Gastroesophageal sphincter (tissue), 3 donors: ENCODE results near the gene TMTC2.

Experiments
- CTCF ChIP-seq, 4 experiments: fragments of 200-600 bp in 2 of 4; fragments of 450-650 bp in 2 of 4; sonication (generic) in 1 of 4; IDR thresholded peaks; one replicate each; pipeline ENCODE4 v1.5.1; 2017 to 2019; ENCODE audit warnings: antibody characterized with exemption in 4 of 4, mild to moderate bottlenecking in 2 of 4, moderate library complexity in 2 of 4
- EP300 ChIP-seq: sonication (generic); formaldehyde crosslinking; IDR thresholded peaks from one replicate; pipeline ENCODE4 v1.6.1; 2017; ENCODE audit warnings: antibody characterized with exemption, mild to moderate bottlenecking
- POLR2A ChIP-seq, 2 donors: fragments of 450-650 bp; IDR thresholded peaks; one replicate each; pipeline ENCODE4 v1.6.1; 2017; ENCODE audit warnings: antibody characterized with exemption in 2 of 2, mild to moderate bottlenecking in 2 of 2, moderate library complexity in 1 of 2

DNA sequence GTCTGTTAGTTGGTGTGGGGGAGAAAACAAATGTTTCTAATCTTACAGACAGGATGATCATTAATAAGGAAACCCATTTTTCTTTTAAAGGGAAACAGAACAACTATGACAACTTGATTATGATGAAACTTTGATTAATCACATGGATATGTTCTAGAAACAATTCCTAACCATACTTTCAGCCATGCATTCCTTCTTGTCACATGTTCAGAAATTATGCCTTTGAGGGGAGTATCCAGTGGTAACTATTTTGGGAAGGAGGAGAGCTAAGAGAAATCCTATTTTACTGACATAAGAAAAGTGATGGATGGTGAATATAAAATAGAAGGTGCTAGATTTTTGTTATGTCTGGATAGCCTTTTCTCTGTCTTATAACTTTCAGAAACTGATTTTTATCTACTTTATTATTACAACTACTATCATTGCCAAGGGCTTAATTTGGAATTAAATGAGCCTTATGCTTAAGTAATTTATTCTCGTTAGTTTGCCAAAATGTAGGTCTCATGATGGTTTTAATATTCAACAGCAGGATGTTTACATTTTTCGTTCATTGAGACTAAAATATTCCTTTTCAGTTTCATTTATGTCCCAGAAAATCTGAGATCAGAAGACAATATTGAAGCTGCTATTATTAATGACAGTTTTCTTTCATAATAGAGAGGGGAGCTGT lies 200.1 kb downstream of the TMTC2 start:
- TF ChIP-seq CTCF (IDR thresholded peaks at IDR 0.05), result no peak
- TF ChIP-seq POLR2A (IDR thresholded peaks at IDR 0.05), result no peak
- no peak for TF ChIP-seq EP300
